Gastroesophageal sphincter (tissue), 3 donors: ENCODE results near the gene HDAC8.

Experiments
- CTCF ChIP-seq, 4 experiments: fragments of 200-600 bp in 2 of 4; fragments of 450-650 bp in 2 of 4; sonication (generic) in 1 of 4; IDR thresholded peaks; one replicate each; pipeline ENCODE4 v1.5.1; 2017 to 2019; ENCODE audit warnings: antibody characterized with exemption in 4 of 4, mild to moderate bottlenecking in 2 of 4, moderate library complexity in 2 of 4
- EP300 ChIP-seq: sonication (generic); formaldehyde crosslinking; IDR thresholded peaks from one replicate; pipeline ENCODE4 v1.6.1; 2017; ENCODE audit warnings: antibody characterized with exemption, mild to moderate bottlenecking
- POLR2A ChIP-seq, 2 donors: fragments of 450-650 bp; IDR thresholded peaks; one replicate each; pipeline ENCODE4 v1.6.1; 2017; ENCODE audit warnings: antibody characterized with exemption in 2 of 2, mild to moderate bottlenecking in 2 of 2, moderate library complexity in 1 of 2
- POLR2AphosphoS5 ChIP-seq: sonication (generic); formaldehyde crosslinking; IDR thresholded peaks from one replicate; pipeline ENCODE4 v1.6.1; 2017; ENCODE audit warnings: antibody characterized with exemption

DNA sequence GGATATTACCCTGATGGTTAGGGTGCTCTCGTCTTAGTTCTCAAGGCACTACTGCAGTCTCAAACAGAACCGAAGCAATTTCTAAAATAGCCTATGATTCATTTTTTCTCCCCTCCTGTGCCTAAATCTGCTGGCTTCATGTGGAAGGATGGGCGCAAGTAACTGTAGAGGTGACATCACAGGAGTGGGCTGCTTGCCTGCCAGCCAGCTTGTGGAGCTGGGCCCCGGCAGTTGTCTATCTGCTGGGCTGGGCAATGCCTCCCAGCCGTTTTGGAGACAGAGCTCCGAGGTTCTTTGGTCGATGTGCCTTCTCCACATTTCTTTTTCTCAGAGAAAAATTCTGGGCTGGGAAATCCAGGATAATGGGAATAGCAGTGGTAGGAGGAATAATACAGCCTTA is 232.6 kb downstream of the HDAC8 start:
- TF ChIP-seq EP300: no peak
- TF ChIP-seq CTCF (IDR thresholded peaks at IDR 0.05): no peak
- no peak for TF ChIP-seq POLR2A (IDR thresholded peaks at IDR 0.05)
- no peak for TF ChIP-seq POLR2AphosphoS5
